SK-MEL-5 (cell line): Measurements from ENCODE around the gene FOCAD. TPM values are rescaled to one million over a fixed set of nuclear protein-coding genes. Genes with fewer than 3 reads are reported as not detected.

Experiments used
- DNase-seq: peaks from one replicate; pipeline ENCODE4 v3.0.0-alpha.2; 2016; ENCODE audit warnings: low read depth, low spot score
- in situ Hi-C: cut with HindIII; loops from 2 replicates; pipeline ENCODE4 v1.10.0; 2016; ENCODE audit warnings: low sequenced_read_pairs, high pct_unique_total_duplicates, low pct_unique_long_range_greater_than_20kb
- total RNA-seq: library from RNA; depleted of rRNA; stranded (reverse); fragments of >200 nt; shearing (Covaris generic); gene quantifications from 2 replicates; pipeline ENCODE4 v1.2.3, GENCODE V29; 2014

Gene FOCAD
- total RNA-seq, 1 experiment from 2014 or later, result 37.3 TPM

DNA sequence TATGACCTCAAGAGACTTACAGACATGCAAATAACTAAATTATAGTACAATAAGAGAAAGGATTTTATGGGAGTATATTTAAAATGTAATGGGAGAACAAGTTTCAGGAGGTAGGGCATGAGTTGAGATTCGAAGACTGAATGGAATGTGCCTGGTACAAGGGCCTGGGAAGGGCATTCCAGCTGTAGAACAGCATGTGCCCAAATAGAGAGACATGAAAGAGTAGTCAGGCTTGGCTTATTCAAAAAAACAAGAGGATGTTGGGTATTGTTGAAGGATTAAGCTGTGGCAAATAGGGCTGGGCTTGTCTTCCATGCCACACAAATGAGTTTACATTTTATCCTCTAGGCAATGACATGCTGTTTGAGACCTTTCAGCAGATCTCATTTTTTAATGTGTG lies 86.9 kb downstream of the FOCAD start:
- no peak for DNase-seq
- in situ Hi-C loops, result no loop called here

DNA sequence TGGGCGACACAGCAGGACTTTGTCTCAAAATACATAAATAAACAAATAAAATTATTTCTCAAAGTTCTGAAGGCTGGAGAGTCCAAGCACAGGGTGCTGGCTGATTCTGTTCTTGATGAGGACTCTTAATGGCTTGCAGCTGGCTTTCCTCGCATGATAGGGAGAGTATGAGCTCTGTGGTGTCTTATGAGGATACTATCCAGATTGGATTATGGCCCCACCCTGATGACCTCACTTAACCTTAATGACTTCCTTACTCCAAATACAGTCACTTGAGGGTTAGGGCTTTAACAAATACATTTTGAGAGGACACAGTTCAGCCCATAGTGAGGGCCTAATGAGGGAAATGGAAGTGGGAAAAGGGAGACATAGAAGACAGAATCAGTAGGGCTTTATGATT lies 87.7 kb downstream of the FOCAD start:
- in situ Hi-C loops, result no loop called here
- DNase-seq, result no peak

DNA sequence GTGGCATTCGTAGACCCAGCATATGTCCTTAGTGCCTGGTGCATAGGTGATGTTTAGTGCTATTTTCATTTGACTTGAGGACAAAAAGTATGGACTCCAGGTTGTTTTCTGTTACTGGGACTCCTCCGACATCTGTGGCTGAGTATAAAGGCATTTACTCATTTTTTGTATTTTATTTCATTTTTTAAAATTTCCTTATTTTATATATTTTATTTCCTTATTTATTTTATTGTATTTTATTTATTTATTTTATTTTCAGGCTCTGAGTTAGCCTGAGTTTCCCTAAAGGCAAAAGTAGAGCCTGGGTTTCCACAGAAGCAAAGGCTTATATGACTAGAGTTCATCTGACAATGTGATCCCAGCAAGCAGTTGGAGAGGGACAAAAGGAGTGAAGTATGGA lies 91.6 kb downstream of the FOCAD start:
- no peak for DNase-seq
- in situ Hi-C loops, result no loop called here

DNA sequence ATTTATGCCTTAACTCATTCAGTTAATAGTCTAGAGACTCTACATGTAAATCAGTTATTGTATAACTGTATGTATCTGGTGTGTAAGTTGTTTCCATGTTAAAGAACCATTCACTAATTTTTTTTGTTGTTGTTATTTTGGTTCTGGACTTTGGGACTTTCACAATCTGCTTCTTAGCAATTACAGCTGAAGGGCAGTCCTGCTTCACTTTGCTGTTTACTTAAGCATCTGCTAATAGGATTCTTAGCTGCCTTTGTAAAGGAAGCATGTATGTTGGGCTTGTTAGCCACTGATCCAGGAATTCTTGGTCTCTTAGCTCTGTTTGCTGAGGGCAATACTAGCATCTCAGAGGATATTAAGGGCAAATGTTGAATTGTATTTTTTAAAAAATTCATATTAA lies 97.0 kb downstream of the FOCAD start:
- no peak for DNase-seq

DNA sequence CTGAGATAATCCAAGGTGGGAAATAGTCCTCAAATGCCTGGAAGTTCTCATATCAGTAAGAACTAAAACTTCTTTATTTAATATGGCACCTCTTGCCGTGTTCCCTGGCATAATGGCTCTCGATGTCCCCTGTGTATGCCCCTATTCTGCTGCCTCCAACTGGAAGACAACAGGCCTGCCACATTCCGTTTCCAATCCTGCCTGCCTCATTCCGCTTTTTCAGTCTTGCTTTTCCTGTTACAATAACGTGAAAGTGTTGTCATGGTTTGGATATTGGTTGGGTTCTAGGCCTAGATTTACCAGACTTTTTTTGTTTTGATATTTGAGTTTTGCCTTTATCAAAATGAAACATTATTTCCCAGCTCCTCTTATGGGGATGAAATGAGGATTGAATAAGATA lies 98.2 kb downstream of the FOCAD start:
- in situ Hi-C loops, result no loop called here
- no peak for DNase-seq

More for the DNA sequence above, 97.0 kb downstream of the FOCAD start:
- in situ Hi-C loops, result no loop called here

DNA sequence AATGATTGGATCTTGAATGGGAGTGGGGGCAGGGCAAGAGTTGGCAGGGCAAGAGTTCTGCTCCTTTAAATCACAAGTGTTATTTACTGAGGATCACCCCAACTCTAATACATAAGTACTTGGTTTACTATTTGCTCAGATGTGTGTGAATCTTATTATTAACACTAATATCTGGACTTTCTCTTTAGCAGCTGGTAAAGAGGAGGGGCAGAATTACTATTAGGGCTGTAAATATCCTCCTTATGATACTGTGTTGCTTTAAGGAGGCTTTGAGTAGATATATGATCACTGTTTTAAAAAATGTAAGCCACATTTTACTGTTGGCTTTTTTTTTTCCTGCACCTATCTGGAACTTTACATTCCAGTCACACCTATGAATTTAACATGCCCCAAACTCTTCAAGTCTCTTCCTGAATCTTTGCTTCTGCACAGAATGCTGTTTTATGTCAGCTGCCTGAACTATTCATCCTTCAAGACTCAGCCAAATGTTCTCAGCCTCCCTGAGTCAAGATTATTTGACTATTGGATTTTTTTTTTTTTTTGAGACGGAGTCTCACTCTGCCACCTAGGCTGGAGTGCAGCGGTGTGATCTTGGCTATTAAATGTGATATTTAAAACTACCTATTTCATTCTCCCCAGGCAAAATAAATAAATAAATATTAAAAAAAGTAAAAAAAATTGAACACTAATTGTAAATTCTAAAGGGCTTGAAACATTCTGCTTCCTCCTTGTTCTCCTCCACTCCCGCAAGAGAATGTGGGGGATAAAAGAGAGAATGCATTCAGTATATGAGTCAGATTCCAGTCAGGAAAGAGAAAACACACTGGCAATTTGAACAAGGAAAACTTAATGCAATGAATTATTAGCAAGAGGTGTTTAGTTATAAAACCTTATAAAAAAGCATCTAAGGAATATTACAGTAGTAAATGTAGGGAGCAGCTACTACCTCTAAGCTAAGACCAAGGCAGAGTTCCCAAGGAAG lies 99.3 kb downstream of the FOCAD start:
- in situ Hi-C loops, result no loop called here

DNA sequence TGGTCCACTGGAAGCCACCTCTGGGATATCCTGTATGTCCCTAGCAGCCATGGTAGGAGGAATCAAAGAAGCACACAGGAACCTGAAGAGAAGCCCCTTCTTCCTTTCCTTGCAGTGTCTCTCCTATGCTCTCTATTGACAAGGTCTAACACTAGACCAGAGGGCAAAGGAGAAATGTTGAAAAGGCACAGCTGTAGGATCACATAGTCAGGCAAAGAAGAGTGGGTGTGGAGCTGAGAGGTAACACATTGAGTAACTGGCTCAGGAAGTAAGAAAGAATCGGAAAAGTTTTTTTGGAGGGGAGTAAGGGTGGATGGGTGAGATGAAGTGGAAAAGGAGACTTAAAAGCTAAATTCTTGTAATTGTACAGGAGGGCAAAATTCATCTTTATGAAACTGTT lies 100.1 kb downstream of the FOCAD start:
- in situ Hi-C loops, result no loop called here
- no peak for DNase-seq

More for the DNA sequence above, 99.3 kb downstream of the FOCAD start:
- DNase-seq, result no peak

DNA sequence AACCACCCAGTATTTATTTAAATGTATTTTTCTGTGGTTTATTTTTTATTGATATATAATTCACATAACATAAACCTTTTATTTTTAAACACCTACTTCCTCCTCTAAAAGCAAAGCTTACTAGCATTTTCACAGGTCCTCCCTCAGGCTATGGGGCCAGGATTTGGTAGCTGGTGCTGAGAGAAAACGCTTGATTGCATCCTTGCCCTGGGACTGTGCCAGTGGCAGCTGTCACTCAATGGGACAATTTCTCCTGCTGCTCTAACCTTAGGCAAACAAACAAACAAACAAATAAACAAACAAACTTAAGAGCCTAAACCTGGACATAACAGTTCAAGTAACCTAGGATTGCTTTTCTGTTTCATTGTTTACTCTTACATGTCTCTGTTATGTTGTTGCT lies 102.7 kb downstream of the FOCAD start:
- in situ Hi-C loops, result no loop called here
- no peak for DNase-seq

DNA sequence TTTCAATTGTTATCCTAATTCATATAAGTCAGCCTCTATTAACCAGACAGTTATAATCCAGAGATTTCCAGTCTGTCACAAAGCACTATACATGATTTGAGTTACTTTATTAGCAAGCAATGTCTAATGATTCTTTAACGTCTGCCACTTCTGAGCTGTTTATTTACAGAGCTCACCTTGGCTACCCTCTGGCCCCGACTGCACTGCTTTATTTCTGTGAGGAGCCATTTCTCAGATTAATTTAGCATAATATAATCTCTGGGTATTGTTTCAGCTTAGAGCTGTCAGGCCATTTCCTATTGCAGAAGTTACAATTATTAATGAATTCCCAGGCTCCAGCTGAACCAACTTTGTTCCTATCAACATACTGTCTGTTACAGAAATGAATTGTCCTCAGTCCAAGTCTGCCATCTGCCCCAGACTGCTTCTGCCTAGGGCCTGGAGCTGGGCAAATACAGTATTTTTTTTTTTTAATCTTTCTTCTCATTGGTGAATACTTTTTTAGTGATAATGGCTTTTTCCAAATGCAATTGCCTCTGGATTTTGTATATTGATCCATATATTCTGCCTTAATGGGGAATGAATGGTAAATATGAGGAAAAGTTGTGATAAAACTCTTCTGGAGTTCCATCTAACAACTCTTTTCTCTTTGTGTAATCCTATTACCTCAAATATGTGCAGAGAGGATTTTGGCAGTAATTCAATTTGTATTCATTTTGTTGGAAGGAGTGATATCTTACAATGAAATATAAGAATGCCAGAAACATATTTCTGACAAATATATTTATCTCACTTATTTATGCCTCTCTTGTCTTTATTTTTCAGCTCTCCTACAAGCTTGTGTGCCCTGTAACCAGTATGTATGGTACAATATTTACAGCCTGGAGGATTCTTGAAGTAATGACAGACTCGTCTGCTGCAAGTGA lies 104.7 kb downstream of the FOCAD start:
- in situ Hi-C loops, result no loop called here
- DNase-seq, result no peak

DNA sequence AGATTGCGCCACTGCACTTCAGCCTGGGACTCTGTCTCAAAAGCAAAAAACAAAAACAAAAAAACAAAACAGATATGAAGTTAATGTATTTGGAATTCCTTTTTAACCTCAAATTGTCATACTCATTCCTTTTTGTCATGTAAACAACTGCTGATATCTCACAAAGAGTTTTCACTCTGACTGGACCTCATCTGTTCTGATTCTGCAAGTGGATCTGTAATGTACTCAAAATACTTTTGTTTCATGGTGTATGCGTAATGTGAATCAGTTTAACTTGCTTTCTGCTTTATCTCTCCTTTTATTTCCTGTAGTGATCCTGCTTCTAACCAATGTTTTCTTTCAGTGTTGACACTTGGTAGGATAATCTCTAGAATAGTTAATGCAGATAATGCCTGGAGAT lies 106.7 kb downstream of the FOCAD start:
- DNase-seq, result no peak
- in situ Hi-C loops, result no loop called here

DNA sequence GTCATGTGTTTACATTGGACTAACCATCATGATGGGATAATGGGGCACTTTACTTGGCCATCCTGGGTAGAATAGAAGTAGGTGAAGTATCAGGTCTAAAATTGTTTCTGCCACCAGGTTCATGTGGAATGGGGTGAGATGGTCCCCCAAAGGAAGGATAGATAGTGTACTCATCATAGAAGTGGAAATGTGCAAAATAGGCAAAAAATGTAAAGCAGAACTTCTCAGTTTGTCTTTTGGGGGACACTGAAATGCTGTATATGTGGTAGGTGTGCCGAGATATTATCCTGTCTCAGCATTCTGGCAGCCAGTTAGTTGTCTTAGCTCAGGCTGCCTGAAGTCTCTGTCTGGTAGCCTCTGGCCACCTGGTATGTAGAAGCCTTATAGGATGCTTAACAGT lies 107.6 kb downstream of the FOCAD start:
- in situ Hi-C loops, result no loop called here
- DNase-seq, result no peak

DNA sequence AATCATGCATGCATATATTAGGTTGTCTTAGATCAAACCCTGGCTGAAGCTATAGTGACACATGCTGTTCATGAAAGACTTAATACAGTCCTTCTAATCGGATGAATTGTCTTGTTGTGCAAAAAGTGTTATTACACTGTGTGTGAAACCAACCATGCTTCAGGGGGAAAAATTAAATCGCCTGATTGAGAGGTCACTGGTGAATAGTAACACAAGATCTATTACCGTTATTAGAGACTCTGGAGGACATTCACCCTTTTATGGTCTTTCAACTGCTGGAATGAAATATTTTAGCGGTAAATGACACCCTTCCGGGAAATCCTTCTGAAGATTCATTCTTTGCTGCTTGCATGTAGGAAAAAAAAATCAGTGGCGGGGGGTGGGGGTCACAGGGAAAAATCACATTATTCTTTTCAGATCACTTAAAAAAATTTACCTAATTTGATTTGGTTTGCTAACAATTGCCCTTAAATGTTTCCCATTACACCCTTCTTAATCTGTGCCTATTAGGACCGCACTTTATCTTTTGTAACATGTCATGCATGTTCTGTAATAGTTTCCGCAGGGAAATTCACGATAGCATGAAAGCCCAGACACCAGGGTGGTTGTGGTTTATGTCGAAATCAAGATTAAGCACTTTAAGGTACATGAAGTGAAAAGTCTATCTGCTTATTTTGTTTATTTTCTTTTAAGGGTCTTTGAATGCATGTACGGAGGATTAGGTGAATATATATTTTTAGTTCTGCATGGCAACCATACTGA lies 120.6 kb downstream of the FOCAD start:
- in situ Hi-C loops, result no loop called here
- DNase-seq, result peak; percentile 69

DNA sequence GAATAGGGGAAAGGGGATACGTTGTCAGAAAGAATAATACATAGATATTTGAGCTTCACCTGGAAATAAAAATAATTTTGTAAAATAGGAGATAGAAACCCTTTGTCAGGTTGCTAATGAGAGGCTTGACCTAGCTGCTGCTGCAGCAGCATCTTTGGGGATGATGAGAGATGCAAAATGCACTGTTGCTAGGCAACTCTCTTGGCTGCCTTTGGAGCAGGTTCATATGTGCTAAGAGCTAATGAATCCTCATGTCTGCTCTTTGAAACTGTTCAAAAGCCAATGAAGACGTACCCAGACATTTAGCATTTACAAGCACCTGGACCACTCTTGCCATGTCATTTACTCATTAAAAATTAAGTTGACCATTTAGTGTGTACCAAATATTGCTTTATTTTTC lies 121.7 kb downstream of the FOCAD start:
- in situ Hi-C loops, result no loop called here
- no peak for DNase-seq

DNA sequence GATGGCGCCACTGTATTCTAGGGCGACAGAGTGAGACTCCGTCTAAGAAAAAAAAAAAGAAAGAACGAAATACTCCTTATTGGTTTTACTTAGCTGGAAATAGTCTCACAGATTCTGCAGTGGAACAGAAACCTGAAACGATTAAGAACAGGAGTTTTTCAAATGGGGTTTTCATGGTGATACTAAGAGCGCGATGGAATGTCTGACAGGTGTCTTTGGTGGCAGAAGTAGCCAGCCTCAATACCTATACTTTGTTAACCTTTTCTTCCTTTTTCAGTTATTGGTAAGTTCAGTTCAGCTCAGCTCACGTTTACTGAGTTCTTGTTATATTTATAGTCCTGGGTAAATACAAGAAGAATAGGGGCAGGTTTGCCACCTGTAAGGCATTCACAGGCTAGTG lies 123.9 kb downstream of the FOCAD start:
- DNase-seq, result no peak
- in situ Hi-C loops, result no loop called here

DNA sequence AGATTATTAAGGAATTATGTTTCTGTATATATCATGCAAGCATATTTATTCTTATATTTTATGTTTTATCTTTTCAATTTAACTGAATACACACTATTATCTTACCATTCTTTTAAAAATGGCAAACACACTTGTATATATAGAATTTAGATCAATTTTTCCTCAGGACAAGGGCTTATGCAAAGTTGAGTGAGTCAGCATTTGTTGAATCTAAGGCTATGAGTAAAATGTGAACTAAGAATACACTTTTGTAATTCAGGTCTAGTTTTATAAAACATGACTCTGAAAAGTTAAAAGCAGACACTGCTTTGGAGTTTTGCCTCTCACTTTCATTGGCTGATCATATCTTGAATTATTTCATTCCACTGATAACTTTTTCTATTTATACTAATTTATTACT lies 127.8 kb downstream of the FOCAD start:
- DNase-seq, result no peak

DNA sequence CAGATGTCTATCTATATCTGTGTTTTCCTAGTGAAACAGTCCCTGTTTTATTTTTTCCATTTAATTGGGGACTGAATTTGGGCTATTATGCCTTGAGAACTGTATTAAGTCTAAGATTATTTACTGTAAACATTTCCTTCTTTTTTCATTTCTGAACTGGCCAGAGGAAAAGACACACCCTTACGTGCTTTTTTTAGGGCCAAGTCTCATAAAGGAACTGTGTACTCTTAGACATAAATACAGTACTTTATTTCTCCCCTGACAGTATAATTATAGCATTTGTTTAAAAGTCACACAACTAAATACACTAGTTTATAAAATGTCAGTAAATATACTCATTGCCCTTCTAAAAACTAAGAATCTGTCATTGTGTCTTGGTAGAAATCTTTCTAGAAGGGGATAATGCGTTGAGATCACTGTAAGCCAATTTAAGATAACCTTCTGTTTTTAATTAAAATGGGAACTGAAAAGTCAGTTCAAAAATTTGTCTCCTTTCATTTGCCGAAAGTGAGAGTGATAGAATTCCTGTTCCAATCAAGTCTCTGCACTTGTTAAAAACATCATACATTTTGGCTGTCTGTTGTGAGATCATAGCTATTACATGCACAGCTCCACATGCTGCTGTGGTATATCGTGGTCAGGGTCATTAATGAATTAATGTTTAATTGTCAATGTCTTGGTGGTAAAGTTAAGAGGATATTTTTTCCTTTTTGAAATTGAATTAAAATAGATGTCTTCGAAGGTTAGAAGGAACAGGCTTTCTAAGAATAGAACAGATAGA lies 132.1 kb downstream of the FOCAD start:
- in situ Hi-C loops, result no loop called here
- DNase-seq, result no peak

More for the DNA sequence above, 127.8 kb downstream of the FOCAD start:
- in situ Hi-C loops, result no loop called here

DNA sequence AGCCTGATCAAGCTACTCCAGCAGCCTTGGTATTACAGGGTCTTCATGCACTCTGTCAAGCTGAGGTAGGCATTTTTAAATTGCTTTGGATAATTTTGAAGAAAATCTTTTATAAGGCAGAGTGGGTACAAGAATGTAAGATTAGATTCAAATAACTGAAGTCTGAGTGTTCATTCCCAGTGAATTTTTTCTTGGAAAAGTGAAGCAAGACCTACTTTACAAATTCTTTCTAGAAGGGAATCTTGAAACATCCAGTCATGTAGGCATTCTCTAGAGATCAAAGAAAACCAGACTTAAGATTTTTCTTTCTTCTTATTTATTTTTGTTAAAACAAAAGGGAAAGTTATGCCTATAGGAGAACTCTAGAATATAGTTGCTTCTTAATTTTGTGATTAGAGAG lies 139.0 kb downstream of the FOCAD start:
- in situ Hi-C loops, result no loop called here
- no peak for DNase-seq
